NCI-H345 treated with DMSO at 0.1 percent for 48 hours (cell line): ENCODE results near the gene RANBP2.

Source experiments
- DNase-seq: peaks from one replicate; lab custom pipeline; 2025; ENCODE audit not compliant: unreplicated experiment; lab: John Stamatoyannopoulos, UW

Gene RANBP2

DNA sequence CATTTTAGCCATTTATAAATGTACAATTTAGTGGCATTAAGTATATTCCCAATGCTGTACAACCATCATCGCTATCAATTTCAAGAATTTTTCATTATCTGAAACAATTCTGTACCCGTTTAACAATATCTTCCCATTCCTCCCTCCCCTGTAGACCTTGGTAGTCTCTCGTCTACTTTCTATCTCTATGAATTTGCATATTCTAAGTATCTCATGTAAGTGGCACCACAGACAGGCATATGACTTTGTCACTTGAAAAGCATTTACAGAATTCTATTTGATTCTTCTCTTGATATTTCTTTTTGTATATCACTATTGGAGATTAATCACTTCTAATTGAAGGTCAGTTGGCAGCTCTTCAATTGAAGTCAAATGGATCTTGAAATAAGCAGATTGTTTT lies 115.3 kb downstream of the RANBP2 start:
- DNase-seq: no peak

DNA sequence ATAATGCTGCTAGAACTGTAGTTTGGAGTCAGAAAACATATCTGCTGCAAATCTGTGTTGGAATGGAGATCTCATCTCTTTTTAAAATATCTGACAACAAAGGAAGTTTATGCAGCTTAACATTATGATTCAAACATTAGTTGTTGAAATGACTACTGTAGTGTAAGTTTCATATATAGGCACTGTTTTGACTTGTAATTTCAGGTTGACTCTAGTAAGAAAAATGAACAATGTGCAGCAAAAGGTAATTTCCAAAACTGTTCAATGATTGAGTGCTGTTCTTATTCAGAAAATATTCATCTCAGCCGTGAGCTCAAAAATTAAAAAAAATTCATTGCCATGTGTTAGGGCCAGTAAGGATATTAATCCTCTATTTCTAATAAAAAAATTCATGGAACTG lies 115.8 kb downstream of the RANBP2 start:
- no peak for DNase-seq
